IMR-90 (cell line): ENCODE results near the gene HEYL. TPM values are rescaled to one million over a fixed set of nuclear protein-coding genes. Genes with fewer than 3 reads are reported as not detected.

Source experiments
- ATAC-seq: fragments of 200-7000 bp; cut with Tn5 transposase; 2 replicates; pipeline ENCODE4 v1.9.1; 2020; ENCODE audit warnings: low read depth, mild to moderate bottlenecking, moderate library complexity
- BruUV-seq: library from RNA; stranded (reverse); fragments of 400-500 nt; replicated peaks from 2 replicates; lab custom pipeline; 2021; lab: Mats Ljungman, UMichigan
- CTCF ChIA-PET: fragments of 300-600 bp; formaldehyde crosslinking; extraction: SDS; loops from one replicate; lab custom pipeline; 2021; ENCODE audit warnings: antibody characterized with exemption; lab: Yijun Ruan, JAX
- POLR2A ChIA-PET: fragments of 300-600 bp; sonication (Branson Sonifier 250); formaldehyde crosslinking; loops from one replicate; lab custom pipeline; 2022; ENCODE audit warnings: antibody characterized with exemption; ENCODE audit not compliant: unreplicated experiment; lab: Charles Lee
- DNase-seq: peaks from one replicate; pipeline ENCODE4 v3.0.0; 2013
- H2AFZ ChIP-seq: replicated peaks from 2 replicates; pipeline ENCODE3; 2013; ENCODE audit warnings: low read length, mild to moderate bottlenecking; ENCODE audit not compliant: poor library complexity
- H2AK5ac ChIP-seq: 2 replicates; pipeline ENCODE4 v1.6.1; 2013; ENCODE audit warnings: low read depth, low read length, inconsistent platforms
- H2AK9ac ChIP-seq: replicated peaks from 2 replicates; pipeline ENCODE3; 2013; ENCODE audit warnings: mild to moderate bottlenecking, low read depth, low read length, moderate library complexity; ENCODE audit not compliant: poor library complexity
- H2BK120ac ChIP-seq: 2 replicates; pipeline ENCODE4 v1.6.1; 2013; ENCODE audit warnings: low read depth, low read length, inconsistent platforms
- H2BK15ac ChIP-seq: 3 replicates; pipeline ENCODE4 v1.6.1; 2013; ENCODE audit warnings: low read depth, low read length, inconsistent platforms
- H2BK20ac ChIP-seq: 2 replicates; pipeline ENCODE4 v1.6.1; 2013; ENCODE audit warnings: low read depth, mild to moderate bottlenecking, inconsistent platforms, low read length, moderate library complexity
- H2BK5ac ChIP-seq: 2 replicates; pipeline ENCODE4 v1.6.1; 2013; ENCODE audit warnings: mild to moderate bottlenecking, low read depth, low read length, inconsistent platforms; ENCODE audit not compliant: poor library complexity, severe bottlenecking
- H3K14ac ChIP-seq: replicated peaks from 2 replicates; pipeline ENCODE4 v1.6.1; 2013; ENCODE audit warnings: low read depth, low read length, inconsistent platforms
- H3K18ac ChIP-seq: 2 replicates; pipeline ENCODE4 v1.6.1; 2013; ENCODE audit warnings: low read depth, low read length, control low read depth
- H3K23ac ChIP-seq: 2 replicates; pipeline ENCODE4 v1.6.1; 2013; ENCODE audit warnings: low read depth, low read length, inconsistent platforms
- H3K27ac ChIP-seq: 2 replicates; pipeline ENCODE4 v1.5.1; 2013; ENCODE audit warnings: mild to moderate bottlenecking, control low read depth, low read length; ENCODE audit not compliant: insufficient read depth
- H3K27me3 ChIP-seq: 2 replicates; pipeline ENCODE4 v1.6.1; 2013; ENCODE audit warnings: low read length; ENCODE audit not compliant: control insufficient read depth, insufficient read depth
- H3K36me3 ChIP-seq: 2 replicates; pipeline ENCODE4 v1.6.1; 2013; ENCODE audit warnings: low read length, mixed read lengths; ENCODE audit not compliant: control insufficient read depth, insufficient read depth
- H3K4ac ChIP-seq: 2 replicates; pipeline ENCODE4 v1.6.1; 2013; ENCODE audit warnings: low read depth, low read length, inconsistent platforms
- H3K4me1 ChIP-seq: 2 replicates; pipeline ENCODE4 v1.6.1; 2013; ENCODE audit warnings: low read length, mixed read lengths; ENCODE audit not compliant: control insufficient read depth, insufficient read depth
- H3K4me2 ChIP-seq: 2 replicates; pipeline ENCODE4 v1.6.1; 2013; ENCODE audit warnings: low read depth, mild to moderate bottlenecking, control low read depth, low read length, moderate library complexity
- H3K4me3 ChIP-seq: 2 replicates; pipeline ENCODE4 v1.5.1; 2013; ENCODE audit warnings: low read depth, mild to moderate bottlenecking, control low read depth, low read length, moderate library complexity; ENCODE audit not compliant: insufficient read depth
- H3K56ac ChIP-seq: 2 replicates; pipeline ENCODE4 v1.6.1; 2013; ENCODE audit warnings: low read length, inconsistent platforms; ENCODE audit not compliant: insufficient read depth; ENCODE audit errors: extremely low read depth
- H3K79me1 ChIP-seq, 2 experiments: 2 replicates each; pipeline ENCODE4 v1.6.1; 2013; ENCODE audit warnings: low read length in 2 of 2, inconsistent platforms in 1 of 2, low read depth in 1 of 2
- H3K9ac ChIP-seq: 2 replicates; pipeline ENCODE4 v1.6.1; 2013; ENCODE audit warnings: low read depth, low read length, control low read depth
- H3K9me1 ChIP-seq: 2 replicates; pipeline ENCODE4 v1.6.1; 2013; ENCODE audit warnings: low read length, inconsistent platforms; ENCODE audit not compliant: insufficient read depth
- H3K9me3 ChIP-seq: 2 replicates; pipeline ENCODE4 v1.6.1; 2013; ENCODE audit warnings: low read length; ENCODE audit not compliant: control insufficient read depth, insufficient read depth
- H4K20me1 ChIP-seq: 2 replicates; pipeline ENCODE4 v1.6.1; 2013; ENCODE audit warnings: low read length, inconsistent platforms; ENCODE audit not compliant: insufficient read depth
- H4K5ac ChIP-seq: 2 replicates; pipeline ENCODE4 v1.6.1; 2013; ENCODE audit warnings: mild to moderate bottlenecking, low read depth, low read length, control low read depth
- H4K8ac ChIP-seq, 2 experiments: 2 replicates each; pipeline ENCODE4 v1.6.1; 2013; ENCODE audit warnings: low read depth in 2 of 2, low read length in 2 of 2, control low read depth in 1 of 2, inconsistent platforms in 1 of 2
- H4K91ac ChIP-seq: 2 replicates; pipeline ENCODE4 v1.6.1; 2013; ENCODE audit warnings: low read depth, low read length, inconsistent platforms; ENCODE audit not compliant: insufficient read depth
- CHD1 ChIP-seq: IDR thresholded peaks from 2 replicates; pipeline ENCODE4 v1.6.1; 2012; ENCODE audit warnings: low read depth, low read length, improper control_type of control experiment
- MAFK ChIP-seq: IDR thresholded peaks from 2 replicates; pipeline ENCODE4 v1.6.1; 2012; ENCODE audit warnings: low read depth, low read length, improper control_type of control experiment
- MXI1 ChIP-seq: IDR thresholded peaks from 2 replicates; pipeline ENCODE4 v1.6.1; 2012; ENCODE audit warnings: low read depth, mild to moderate bottlenecking, low read length, moderate library complexity, borderline replicate concordance
- WGBS, 2 experiments: methylation state at CpG; one replicate each; pipeline versions ENCODE4 v1.1.5 to v1.1.7; 2013; ENCODE audit warnings: missing lambda C conversion rate in 2 of 2; ENCODE audit not compliant: insufficient read length in 1 of 2; ENCODE audit errors: extremely low coverage in 2 of 2; 5-methylcytosine and 5-hydroxymethylcytosine counted together
- dilution Hi-C: fragments of 300-500 bp; cut with HindIII; formaldehyde crosslinking; loops from one replicate; pipeline ENCODE4 v1.14.3; 2018; ENCODE audit warnings: low sequenced_read_pairs; ENCODE audit not compliant: unreplicated experiment
- in situ Hi-C: fragments of 300-500 bp; cut with MboI; formaldehyde crosslinking; loops from 3 replicates; pipeline ENCODE4 v1.14.3; 2019; ENCODE audit warnings: low sequenced_read_pairs, inconsistent platforms, mixed read lengths
- intact Hi-C: fragments of 100-400 bp; cut with micrococcal nuclease; formaldehyde crosslinking; loops from 2 replicates; pipeline ENCODE4 v1.10.0; 2022
- polyA plus RNA-seq, 3 experiments: library from polyadenylated mRNA; depleted of rRNA; stranded (reverse); fragments of >200 nt; gene quantifications; 2 replicates each; pipeline ENCODE4 v1.2.3, GENCODE V29; 2012; ENCODE audit warnings: low replicate concordance in 1 of 3
- total RNA-seq: library from RNA; depleted of rRNA; stranded (reverse); fragments of >200 nt; gene quantifications from 2 replicates; pipeline ENCODE4 v1.2.3, GENCODE V29; 2012

The HEYL gene
- total and polyA plus RNA-seq, 2 of the 4 experiments (the other 2 are of a cell fraction): 0.02 TPM; not detected in 1

DNA sequence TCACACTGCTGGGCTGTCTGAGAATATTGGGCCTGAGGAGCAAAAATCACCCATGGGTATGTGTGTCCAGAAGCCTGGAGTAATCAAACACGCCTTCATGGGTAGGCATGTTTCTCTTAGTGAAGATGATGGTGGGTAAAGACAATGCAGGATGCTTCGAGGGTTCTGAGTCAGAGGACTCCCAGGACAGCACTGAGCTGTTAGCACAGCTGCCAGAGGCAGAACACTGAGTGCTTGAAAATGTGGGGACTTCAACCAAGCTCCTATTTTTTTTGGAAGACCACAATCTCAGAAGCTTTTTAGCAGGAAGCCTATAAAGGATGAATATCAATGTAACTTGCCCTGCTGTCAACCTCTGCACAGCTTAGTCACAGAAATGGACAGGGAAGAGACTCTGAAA is 40.4 kb upstream of the HEYL start:
- Histone ChIP-seq H3K79me1 (no peaks in the 10 kb centered on the region), H3K27ac (no peak overlapping the region), H3K27me3 (peaks cover 73% of the 10 kb centered on the region), H3K56ac (no peak overlapping the region), H3K4ac (no peak overlapping the region), H3K4me1 (no peaks in the 10 kb centered on the region), H2BK15ac (no peak overlapping the region), H4K5ac (no peak overlapping the region), H3K36me3 (no peaks in the 10 kb centered on the region), H3K14ac (no peak overlapping the region), H3K23ac (no peak overlapping the region), H3K4me2 (no peak overlapping the region), H4K8ac (no peak overlapping the region), H2AK9ac (no peak overlapping the region), H4K20me1 (no peaks in the 10 kb centered on the region), H2AK5ac (no peak overlapping the region), H3K9me1 (peaks cover 4% of the 10 kb centered on the region; the same call in 1 of the 2 replicates), H4K91ac (no peak overlapping the region), H3K18ac (no peak overlapping the region), H3K9me3 (peaks cover 2% of the 10 kb centered on the region; the same call in 1 of the 2 replicates), H3K4me3 (no peak overlapping the region), H2BK120ac (no peak overlapping the region), H2BK20ac (no peak overlapping the region), H3K9ac (no peak overlapping the region), H2BK5ac (no peak overlapping the region), H2AFZ (no peak overlapping the region)
- dilution Hi-C loops: no loop called here
- DNase-seq: no peak
- CTCF ChIA-PET: no interaction called here
- in situ Hi-C loops: no loop called here
- intact Hi-C loops: no loop called here
- no peak for TF ChIP-seq CHD1
- no peak for TF ChIP-seq MXI1
- no peak for TF ChIP-seq MAFK
- WGBS, 2 experiments: no CpG with 5 or more reads among the region's 2 CpGs
- POLR2A ChIA-PET: no interaction called here
- no peak for ATAC-seq
- BruUV-seq: no TSS peak
